IMR-90 (cell line): Measurements from ENCODE around the gene DCAF6. TPM values are rescaled to one million over a fixed set of nuclear protein-coding genes. Genes with fewer than 3 reads are reported as not detected.

Experiments used
- ATAC-seq: fragments of 200-7000 bp; cut with Tn5 transposase; 2 replicates; pipeline ENCODE4 v1.9.1; 2020; ENCODE audit warnings: low read depth, mild to moderate bottlenecking, moderate library complexity
- BruUV-seq: library from RNA; stranded (reverse); fragments of 400-500 nt; replicated peaks from 2 replicates; lab custom pipeline; 2021; lab: Mats Ljungman, UMichigan
- CTCF ChIA-PET: fragments of 300-600 bp; formaldehyde crosslinking; extraction: SDS; loops from one replicate; lab custom pipeline; 2021; ENCODE audit warnings: antibody characterized with exemption; lab: Yijun Ruan, JAX
- POLR2A ChIA-PET: fragments of 300-600 bp; sonication (Branson Sonifier 250); formaldehyde crosslinking; loops from one replicate; lab custom pipeline; 2022; ENCODE audit warnings: antibody characterized with exemption; ENCODE audit not compliant: unreplicated experiment; lab: Charles Lee
- DNase-seq: peaks from one replicate; pipeline ENCODE4 v3.0.0; 2013
- H2AFZ ChIP-seq: replicated peaks from 2 replicates; pipeline ENCODE3; 2013; ENCODE audit warnings: low read length, mild to moderate bottlenecking; ENCODE audit not compliant: poor library complexity
- H2AK5ac ChIP-seq: 2 replicates; pipeline ENCODE4 v1.6.1; 2013; ENCODE audit warnings: low read depth, low read length, inconsistent platforms
- H2AK9ac ChIP-seq: replicated peaks from 2 replicates; pipeline ENCODE3; 2013; ENCODE audit warnings: mild to moderate bottlenecking, low read depth, low read length, moderate library complexity; ENCODE audit not compliant: poor library complexity
- H2BK120ac ChIP-seq: 2 replicates; pipeline ENCODE4 v1.6.1; 2013; ENCODE audit warnings: low read depth, low read length, inconsistent platforms
- H2BK15ac ChIP-seq: 3 replicates; pipeline ENCODE4 v1.6.1; 2013; ENCODE audit warnings: low read depth, low read length, inconsistent platforms
- H2BK20ac ChIP-seq: 2 replicates; pipeline ENCODE4 v1.6.1; 2013; ENCODE audit warnings: low read depth, mild to moderate bottlenecking, inconsistent platforms, low read length, moderate library complexity
- H2BK5ac ChIP-seq: 2 replicates; pipeline ENCODE4 v1.6.1; 2013; ENCODE audit warnings: mild to moderate bottlenecking, low read depth, low read length, inconsistent platforms; ENCODE audit not compliant: poor library complexity, severe bottlenecking
- H3K14ac ChIP-seq: replicated peaks from 2 replicates; pipeline ENCODE4 v1.6.1; 2013; ENCODE audit warnings: low read depth, low read length, inconsistent platforms
- H3K18ac ChIP-seq: 2 replicates; pipeline ENCODE4 v1.6.1; 2013; ENCODE audit warnings: low read depth, low read length, control low read depth
- H3K23ac ChIP-seq: 2 replicates; pipeline ENCODE4 v1.6.1; 2013; ENCODE audit warnings: low read depth, low read length, inconsistent platforms
- H3K27ac ChIP-seq: 2 replicates; pipeline ENCODE4 v1.5.1; 2013; ENCODE audit warnings: mild to moderate bottlenecking, control low read depth, low read length; ENCODE audit not compliant: insufficient read depth
- H3K27me3 ChIP-seq: 2 replicates; pipeline ENCODE4 v1.6.1; 2013; ENCODE audit warnings: low read length; ENCODE audit not compliant: control insufficient read depth, insufficient read depth
- H3K36me3 ChIP-seq: 2 replicates; pipeline ENCODE4 v1.6.1; 2013; ENCODE audit warnings: low read length, mixed read lengths; ENCODE audit not compliant: control insufficient read depth, insufficient read depth
- H3K4ac ChIP-seq: 2 replicates; pipeline ENCODE4 v1.6.1; 2013; ENCODE audit warnings: low read depth, low read length, inconsistent platforms
- H3K4me1 ChIP-seq: 2 replicates; pipeline ENCODE4 v1.6.1; 2013; ENCODE audit warnings: low read length, mixed read lengths; ENCODE audit not compliant: control insufficient read depth, insufficient read depth
- H3K4me2 ChIP-seq: 2 replicates; pipeline ENCODE4 v1.6.1; 2013; ENCODE audit warnings: low read depth, mild to moderate bottlenecking, control low read depth, low read length, moderate library complexity
- H3K4me3 ChIP-seq: 2 replicates; pipeline ENCODE4 v1.5.1; 2013; ENCODE audit warnings: low read depth, mild to moderate bottlenecking, control low read depth, low read length, moderate library complexity; ENCODE audit not compliant: insufficient read depth
- H3K56ac ChIP-seq: 2 replicates; pipeline ENCODE4 v1.6.1; 2013; ENCODE audit warnings: low read length, inconsistent platforms; ENCODE audit not compliant: insufficient read depth; ENCODE audit errors: extremely low read depth
- H3K79me1 ChIP-seq, 2 experiments: 2 replicates each; pipeline ENCODE4 v1.6.1; 2013; ENCODE audit warnings: low read length in 2 of 2, inconsistent platforms in 1 of 2, low read depth in 1 of 2
- H3K9ac ChIP-seq: 2 replicates; pipeline ENCODE4 v1.6.1; 2013; ENCODE audit warnings: low read depth, low read length, control low read depth
- H3K9me1 ChIP-seq: 2 replicates; pipeline ENCODE4 v1.6.1; 2013; ENCODE audit warnings: low read length, inconsistent platforms; ENCODE audit not compliant: insufficient read depth
- H3K9me3 ChIP-seq: 2 replicates; pipeline ENCODE4 v1.6.1; 2013; ENCODE audit warnings: low read length; ENCODE audit not compliant: control insufficient read depth, insufficient read depth
- H4K20me1 ChIP-seq: 2 replicates; pipeline ENCODE4 v1.6.1; 2013; ENCODE audit warnings: low read length, inconsistent platforms; ENCODE audit not compliant: insufficient read depth
- H4K5ac ChIP-seq: 2 replicates; pipeline ENCODE4 v1.6.1; 2013; ENCODE audit warnings: mild to moderate bottlenecking, low read depth, low read length, control low read depth
- H4K8ac ChIP-seq, 2 experiments: 2 replicates each; pipeline ENCODE4 v1.6.1; 2013; ENCODE audit warnings: low read depth in 2 of 2, low read length in 2 of 2, control low read depth in 1 of 2, inconsistent platforms in 1 of 2
- H4K91ac ChIP-seq: 2 replicates; pipeline ENCODE4 v1.6.1; 2013; ENCODE audit warnings: low read depth, low read length, inconsistent platforms; ENCODE audit not compliant: insufficient read depth
- ELK1 ChIP-seq: fragments of 150-350 bp; IDR thresholded peaks from 2 replicates; pipeline ENCODE4 v1.6.1; 2016; ENCODE audit warnings: low read depth, mild to moderate bottlenecking, low read length, moderate library complexity, borderline replicate concordance
- MAFK ChIP-seq: IDR thresholded peaks from 2 replicates; pipeline ENCODE4 v1.6.1; 2012; ENCODE audit warnings: low read depth, low read length, improper control_type of control experiment
- RCOR1 ChIP-seq: IDR thresholded peaks from 2 replicates; pipeline ENCODE4 v1.6.1; 2012; ENCODE audit warnings: mild to moderate bottlenecking, low read length, improper control_type of control experiment; ENCODE audit not compliant: insufficient replicate concordance
- WGBS, 2 experiments: methylation state at CpG; one replicate each; pipeline versions ENCODE4 v1.1.5 to v1.1.7; 2013; ENCODE audit warnings: missing lambda C conversion rate in 2 of 2; ENCODE audit not compliant: insufficient read length in 1 of 2; ENCODE audit errors: extremely low coverage in 2 of 2; 5-methylcytosine and 5-hydroxymethylcytosine counted together
- dilution Hi-C: fragments of 300-500 bp; cut with HindIII; formaldehyde crosslinking; loops from one replicate; pipeline ENCODE4 v1.14.3; 2018; ENCODE audit warnings: low sequenced_read_pairs; ENCODE audit not compliant: unreplicated experiment
- in situ Hi-C: fragments of 300-500 bp; cut with MboI; formaldehyde crosslinking; loops from 3 replicates; pipeline ENCODE4 v1.14.3; 2019; ENCODE audit warnings: low sequenced_read_pairs, inconsistent platforms, mixed read lengths
- intact Hi-C: fragments of 100-400 bp; cut with micrococcal nuclease; formaldehyde crosslinking; loops from 2 replicates; pipeline ENCODE4 v1.10.0; 2022
- polyA plus RNA-seq, 3 experiments: library from polyadenylated mRNA; depleted of rRNA; stranded (reverse); fragments of >200 nt; gene quantifications; 2 replicates each; pipeline ENCODE4 v1.2.3, GENCODE V29; 2012; ENCODE audit warnings: low replicate concordance in 1 of 3
- total RNA-seq: library from RNA; depleted of rRNA; stranded (reverse); fragments of >200 nt; gene quantifications from 2 replicates; pipeline ENCODE4 v1.2.3, GENCODE V29; 2012

Gene DCAF6
- total and polyA plus RNA-seq, 2 of the 4 experiments (the other 2 are of a cell fraction) = 60.4 to 88.7 TPM

DNA sequence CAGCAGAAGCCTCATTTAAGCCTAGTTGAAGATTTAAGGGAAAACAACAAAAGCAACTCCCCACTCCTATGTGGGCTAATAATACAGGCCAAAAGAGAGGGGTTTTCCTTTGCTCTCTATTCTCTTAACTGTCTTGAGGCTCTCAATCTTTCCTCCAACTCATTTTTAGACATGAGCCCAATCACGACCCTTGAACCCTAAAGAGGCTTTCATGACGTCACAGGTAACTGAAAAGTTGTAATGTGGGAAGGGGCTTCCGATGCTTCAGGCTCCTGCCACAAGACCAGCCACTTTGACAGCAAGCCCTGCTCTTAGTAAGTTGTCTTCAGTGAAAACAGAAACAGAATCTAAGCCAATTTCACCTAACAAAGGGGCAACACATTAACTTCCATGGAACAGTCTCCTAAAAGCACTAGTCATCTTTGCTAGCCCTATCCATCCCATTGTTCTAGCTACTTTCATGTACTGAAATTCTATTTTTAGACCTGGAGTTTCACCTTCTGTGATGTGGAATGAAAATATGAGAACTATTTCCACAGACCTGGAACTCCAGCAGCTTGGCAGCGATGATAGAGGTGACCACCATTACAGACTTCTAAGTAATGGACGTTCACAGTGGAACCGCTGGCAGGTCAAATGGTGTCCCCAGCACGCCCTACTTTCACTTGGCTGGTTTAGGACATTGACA lies 164.0 kb downstream of the DCAF6 start:
- CTCF ChIA-PET = interaction anchor here (1.2 kb wide), 1 partner anchor 8 kb away, joined by 3 read pairs; no protein-coding TSS in a partner anchor
- Histone ChIP-seq H2AK5ac (no peak overlapping the region), H2BK15ac (no peak overlapping the region), H3K4ac (no peak overlapping the region), H3K4me1 (no peaks in the 10 kb centered on the region), H3K18ac (no peak overlapping the region), H3K79me1 (peaks cover 0 to under 1% of the 10 kb centered on the region in 2 experiments; a peak in 2 of 4 replicates), H3K4me2 (no peak overlapping the region), H2BK120ac (no peak overlapping the region), H2AFZ (no peak overlapping the region), H3K9me1 (peaks cover 5% of the 10 kb centered on the region), H3K9me3 (no peaks in the 10 kb centered on the region), H3K4me3 (no peak overlapping the region), H4K91ac (no peak overlapping the region), H2BK5ac (no peak overlapping the region), H4K8ac (no peak overlapping the region), H4K5ac (no peak overlapping the region), H3K56ac (no peak overlapping the region), H3K9ac (no peak overlapping the region), H3K36me3 (peaks cover 33% of the 10 kb centered on the region), H3K27me3 (no peaks in the 10 kb centered on the region), H3K27ac (no peak overlapping the region), H4K20me1 (no peaks in the 10 kb centered on the region), H2AK9ac (no peak overlapping the region), H3K14ac (no peak overlapping the region), H2BK20ac (no peak overlapping the region), H3K23ac (no peak overlapping the region)
- in situ Hi-C loops = no loop called here
- DNase-seq (no peak), ATAC-seq (no peak)
- TF ChIP-seq ELK1 (no peak), RCOR1 (no peak), MAFK (no peak)
- intact Hi-C loops = loop anchor here (1.0 kb wide), 1 partner anchor 11 kb away; no protein-coding TSS in a partner anchor
- dilution Hi-C loops = no loop called here
- no TSS peak for BruUV-seq
- WGBS, 2 experiments = 98% methylated on average over 4 of the region's 7 CpGs; no CpG with 5 or more reads in 1 of the 2 experiments
- POLR2A ChIA-PET = no interaction called here
